IgD-negative memory B cell (primary cell): Measurements from ENCODE around the gene VIL1. TPM values are rescaled to one million over a fixed set of nuclear protein-coding genes. Genes with fewer than 3 reads are reported as not detected.
A peak's percentile ranks its signal among the peaks of the same experiment; 100 is the strongest.

Source experiments
- H3K27ac Mint-ChIP-seq, 3 donors: one replicate each; pipeline ENCODE4 v1.8.0; 2020 to 2022; ENCODE audit warnings: mild to moderate bottlenecking in 3 of 3, mixed read lengths in 3 of 3, moderate library complexity in 1 of 3
- H3K27me3 Mint-ChIP-seq: one replicate; pipeline ENCODE4 v1.8.0; 2021; ENCODE audit warnings: mixed read lengths
- H3K36me3 Mint-ChIP-seq: one replicate; pipeline ENCODE4 v1.8.0; 2020; ENCODE audit warnings: mild to moderate bottlenecking, mixed read lengths
- H3K4me1 Mint-ChIP-seq, 3 donors: one replicate each; pipeline ENCODE4 v1.8.0; 2020 to 2022; ENCODE audit warnings: mixed read lengths in 3 of 3, mild to moderate bottlenecking in 1 of 3
- H3K4me3 Mint-ChIP-seq, 4 donors: one replicate each; pipeline ENCODE4 v1.8.0; 2020 to 2022; ENCODE audit warnings: mild to moderate bottlenecking in 4 of 4, mixed read lengths in 4 of 4, moderate library complexity in 3 of 4
- H3K9me3 Mint-ChIP-seq, 3 donors: one replicate each; pipeline ENCODE4 v1.8.0; 2020 to 2021; ENCODE audit warnings: mixed read lengths in 3 of 3, mild to moderate bottlenecking in 1 of 3
- polyA plus RNA-seq: library from polyadenylated mRNA; unstranded; fragments of 300-500 nt; fragmentation: Illumina TruSeq; gene quantifications from one replicate; pipeline ENCODE4 v1.2.3, GENCODE V29; 2021

The VIL1 gene
- polyA plus RNA-seq, 1 donor from 2014 or later = 0.28 TPM

GRCh38 chr2:218432676-218433365 lies 13.9 kb downstream of the VIL1 start:
- Mint-ChIP-seq H3K36me3 (no peaks in the 10 kb centered on the region), H3K4me1 (peaks cover 0 to 2% (median 0%) of the 10 kb centered on the region in 3 donors), H3K4me3 (no peak overlapping the region), H3K9me3 (no peaks in the 10 kb centered on the region), H3K27me3 (peaks cover 2% of the 10 kb centered on the region), H3K27ac (no peak overlapping the region)

GRCh38 chr2:218434456-218434855 lies 15.5 kb downstream of the VIL1 start:
- peak overlapping the region in 1 of 4 donors; percentile 5 for H3K4me3 Mint-ChIP-seq
- no peaks in the 10 kb centered on the region for H3K27me3 Mint-ChIP-seq
- H3K4me1 Mint-ChIP-seq = peaks cover 5 to 7% (median 5%) of the 10 kb centered on the region in 3 donors
- no peaks in the 10 kb centered on the region for H3K36me3 Mint-ChIP-seq
- H3K27ac Mint-ChIP-seq = no peak overlapping the region
- H3K9me3 Mint-ChIP-seq = no peaks in the 10 kb centered on the region

- Mint-ChIP-seq H3K36me3 (no peaks in the 10 kb centered on the region), H3K9me3 (no peaks in the 10 kb centered on the region), H3K4me1 (peaks cover 5 to 7% (median 5%) of the 10 kb centered on the region in 3 donors), H3K27me3 (no peaks in the 10 kb centered on the region), H3K4me3 (no peak overlapping the region), H3K27ac (no peak overlapping the region)
Measured at GRCh38 chr2:218435003-218435982, 16.4 kb downstream of the VIL1 start.

DNA sequence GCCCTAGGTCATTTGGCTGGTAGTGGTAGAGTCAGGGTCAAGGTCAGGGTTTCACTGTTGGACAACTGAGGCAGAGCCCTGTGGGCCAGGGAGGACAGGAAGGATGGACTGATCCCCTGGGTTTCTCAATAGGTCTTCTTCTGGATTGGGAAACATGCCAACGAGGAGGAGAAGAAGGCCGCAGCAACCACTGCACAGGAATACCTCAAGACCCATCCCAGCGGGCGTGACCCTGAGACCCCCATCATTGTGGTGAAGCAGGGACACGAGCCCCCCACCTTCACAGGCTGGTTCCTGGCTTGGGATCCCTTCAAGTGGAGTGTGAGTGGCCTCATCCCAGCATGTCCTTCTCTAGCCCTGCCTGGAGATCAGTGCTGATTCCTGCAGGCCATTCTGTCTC lies 18.1 kb downstream of the VIL1 start:
- peaks cover 5% of the 10 kb centered on the region in 3 donors for H3K4me1 Mint-ChIP-seq
- no peak overlapping the region for H3K27ac Mint-ChIP-seq
- H3K4me3 Mint-ChIP-seq = no peak overlapping the region
- no peaks in the 10 kb centered on the region for H3K27me3 Mint-ChIP-seq
- H3K36me3 Mint-ChIP-seq = no peaks in the 10 kb centered on the region
- H3K9me3 Mint-ChIP-seq = no peaks in the 10 kb centered on the region

GRCh38 chr2:218437969-218438368 lies 19.0 kb downstream of the VIL1 start:
- Mint-ChIP-seq H3K27me3 (no peaks in the 10 kb centered on the region), H3K4me3 (no peak overlapping the region)

GRCh38 chr2:218438596-218438995 lies 19.7 kb downstream of the VIL1 start:
- Mint-ChIP-seq H3K36me3 (no peaks in the 10 kb centered on the region), H3K27ac (no peak overlapping the region), H3K9me3 (no peaks in the 10 kb centered on the region), H3K4me1 (peaks cover 5 to 6% (median 5%) of the 10 kb centered on the region in 3 donors), H3K27me3 (no peaks in the 10 kb centered on the region), H3K4me3 (peak overlapping the region in 1 of 4 donors; percentile 3)

More at GRCh38 chr2:218437969-218438368, 19.0 kb downstream of the VIL1 start:
- Mint-ChIP-seq H3K9me3 (no peaks in the 10 kb centered on the region), H3K27ac (no peak overlapping the region), H3K36me3 (no peaks in the 10 kb centered on the region), H3K4me1 (peaks cover 5 to 6% (median 5%) of the 10 kb centered on the region in 3 donors)

DNA sequence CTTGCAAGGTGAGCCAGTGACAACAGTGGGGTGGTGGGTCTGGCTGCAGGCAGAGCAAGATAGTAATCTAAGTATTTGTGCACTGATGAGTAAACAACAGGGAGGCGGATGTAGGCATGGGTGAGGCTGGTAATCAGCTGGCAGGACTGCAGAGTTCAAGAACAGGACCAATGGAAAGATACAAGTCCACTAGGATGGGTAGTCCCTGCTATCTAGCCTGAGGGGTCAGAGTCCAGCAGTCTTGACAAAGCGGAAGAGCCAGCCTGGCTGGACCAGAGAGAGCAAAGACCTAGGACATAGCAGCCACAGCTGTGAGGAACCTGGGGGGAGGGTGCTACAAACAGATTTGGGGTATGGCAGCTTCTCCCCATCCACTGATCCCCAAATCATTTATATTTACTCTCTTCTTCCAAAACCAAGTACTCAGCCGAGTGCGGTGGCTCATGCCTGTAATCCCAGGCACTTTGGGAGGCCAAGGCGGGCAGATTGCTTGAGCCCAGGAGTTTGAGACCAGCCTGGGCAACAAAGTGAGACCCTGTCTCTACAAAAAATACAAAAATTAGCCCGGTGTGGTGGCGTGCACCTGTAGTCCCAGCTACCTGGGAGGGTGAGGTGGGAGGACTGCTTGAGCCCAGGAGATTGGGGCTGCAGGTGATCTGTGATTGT lies 25.9 kb downstream of the VIL1 start:
- no peak overlapping the region for H3K27ac Mint-ChIP-seq
- no peaks in the 10 kb centered on the region for H3K27me3 Mint-ChIP-seq
- peaks cover 2% of the 10 kb centered on the region for H3K36me3 Mint-ChIP-seq
- no peak overlapping the region for H3K4me3 Mint-ChIP-seq
- H3K9me3 Mint-ChIP-seq = no peaks in the 10 kb centered on the region
- H3K4me1 Mint-ChIP-seq = peaks cover 0 to 1% (median 0%) of the 10 kb centered on the region in 3 donors

- peaks cover 2% of the 10 kb centered on the region for H3K36me3 Mint-ChIP-seq
- H3K9me3 Mint-ChIP-seq = no peaks in the 10 kb centered on the region
- no peak overlapping the region for H3K4me3 Mint-ChIP-seq
- H3K27me3 Mint-ChIP-seq = no peaks in the 10 kb centered on the region
- H3K27ac Mint-ChIP-seq = no peak overlapping the region
- peaks cover 0 to 1% (median 0%) of the 10 kb centered on the region in 3 donors for H3K4me1 Mint-ChIP-seq
Measured at GRCh38 chr2:218445602-218446001, 26.7 kb downstream of the VIL1 start.

DNA sequence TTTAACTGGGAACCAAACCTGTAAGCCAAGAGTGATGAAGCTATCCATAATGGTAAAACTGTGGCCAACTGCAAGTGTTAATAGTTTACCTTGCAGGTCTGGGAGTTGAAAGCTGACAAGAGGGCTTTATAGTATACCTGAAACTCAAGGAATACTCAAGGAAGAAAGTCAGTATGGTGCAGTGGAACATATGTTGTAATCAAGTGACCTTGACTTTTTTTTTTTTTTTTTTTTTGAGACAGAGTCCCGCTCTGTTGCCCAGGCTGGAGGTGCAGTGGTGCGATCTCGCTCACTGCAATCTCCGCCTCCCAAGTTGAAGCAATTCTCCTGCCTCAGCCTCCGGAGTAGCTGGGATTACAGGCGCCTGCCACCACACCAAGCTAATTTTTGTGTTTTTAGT lies 27.6 kb downstream of the VIL1 start:
- Mint-ChIP-seq H3K36me3 (peaks cover 2% of the 10 kb centered on the region), H3K4me3 (no peak overlapping the region), H3K27me3 (no peaks in the 10 kb centered on the region), H3K9me3 (no peaks in the 10 kb centered on the region), H3K4me1 (peaks cover 0 to 1% (median 0%) of the 10 kb centered on the region in 3 donors), H3K27ac (no peak overlapping the region)

DNA sequence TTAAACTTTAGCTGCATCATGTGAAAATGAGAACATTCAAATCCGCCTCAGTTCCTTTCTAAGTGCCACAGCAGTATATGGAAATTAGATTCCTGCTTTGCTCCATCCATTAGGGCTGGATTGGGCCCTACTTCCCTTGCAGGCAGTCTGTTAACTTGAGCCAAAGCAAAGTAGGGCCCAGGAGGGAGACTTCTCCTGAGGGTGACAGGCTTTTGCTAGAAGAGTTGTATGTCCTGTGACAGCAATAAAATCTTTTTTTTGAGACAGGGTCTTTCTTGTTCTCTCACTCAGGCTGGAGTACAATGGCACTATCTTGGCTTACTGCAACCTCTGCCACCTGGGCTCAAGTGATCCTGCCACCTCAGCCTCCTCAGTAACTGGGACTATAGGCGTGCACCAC lies 28.1 kb downstream of the VIL1 start:
- Mint-ChIP-seq H3K4me1 (peaks cover 0 to 1% (median 0%) of the 10 kb centered on the region in 3 donors), H3K36me3 (peaks cover 2% of the 10 kb centered on the region), H3K4me3 (no peak overlapping the region), H3K9me3 (no peaks in the 10 kb centered on the region), H3K27ac (no peak overlapping the region), H3K27me3 (no peaks in the 10 kb centered on the region)

DNA sequence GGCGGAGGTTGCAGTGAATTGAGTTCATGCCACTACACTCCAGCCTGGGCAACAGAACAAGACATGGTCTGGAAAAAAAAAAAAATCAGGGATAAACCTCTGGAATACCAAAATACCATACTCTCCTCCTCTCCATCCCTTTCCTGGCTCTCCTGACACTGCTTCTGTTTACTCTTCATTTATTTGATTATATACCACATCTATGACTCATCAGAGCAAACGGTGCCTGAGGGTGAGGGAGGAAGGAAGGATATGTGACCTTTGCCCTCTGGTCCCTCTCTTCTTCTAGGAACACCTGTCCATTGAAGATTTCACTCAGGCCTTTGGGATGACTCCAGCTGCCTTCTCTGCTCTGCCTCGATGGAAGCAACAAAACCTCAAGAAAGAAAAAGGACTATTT lies 30.0 kb downstream of the VIL1 start:
- Mint-ChIP-seq H3K4me1 (no peaks in the 10 kb centered on the region), H3K36me3 (peaks cover 3% of the 10 kb centered on the region), H3K4me3 (no peak overlapping the region), H3K27me3 (no peaks in the 10 kb centered on the region), H3K27ac (no peak overlapping the region), H3K9me3 (no peaks in the 10 kb centered on the region)

- Mint-ChIP-seq H3K4me1 (peaks cover 0 to 3% (median 1%) of the 10 kb centered on the region in 3 donors), H3K27ac (no peak overlapping the region), H3K27me3 (no peaks in the 10 kb centered on the region), H3K9me3 (peaks cover 0 to 10% (median 5%) of the 10 kb centered on the region in 3 donors), H3K4me3 (no peak overlapping the region), H3K36me3 (peaks cover 12% of the 10 kb centered on the region)
Measured at GRCh38 chr2:218452079-218452478, 33.2 kb downstream of the VIL1 start.

DNA sequence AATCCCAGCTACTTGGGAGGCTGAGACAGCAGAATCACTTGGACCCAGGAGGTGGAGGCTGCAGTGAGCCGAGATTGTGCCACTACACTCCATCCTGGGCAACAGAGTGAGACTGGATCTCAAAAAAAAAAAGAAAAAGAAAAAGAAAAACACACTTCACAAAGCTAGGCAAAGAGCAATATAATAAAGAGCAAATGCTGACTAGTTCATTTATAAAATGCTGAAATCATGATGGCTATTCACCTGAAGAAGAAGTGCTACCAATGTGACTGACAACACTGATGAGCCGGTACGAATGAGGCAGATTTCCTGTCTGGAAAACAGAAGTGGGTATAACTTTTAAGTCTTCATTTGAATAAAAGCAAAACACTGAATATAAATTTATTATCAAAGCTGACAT lies 37.9 kb downstream of the VIL1 start:
- Mint-ChIP-seq H3K27ac (peak overlapping the region in 1 of 3 donors; percentile 27), H3K4me3 (no peak overlapping the region), H3K27me3 (no peaks in the 10 kb centered on the region), H3K36me3 (peaks cover 10% of the 10 kb centered on the region), H3K9me3 (peaks cover 0 to 10% (median 5%) of the 10 kb centered on the region in 3 donors), H3K4me1 (peaks cover 0 to 4% (median 1%) of the 10 kb centered on the region in 3 donors)

DNA sequence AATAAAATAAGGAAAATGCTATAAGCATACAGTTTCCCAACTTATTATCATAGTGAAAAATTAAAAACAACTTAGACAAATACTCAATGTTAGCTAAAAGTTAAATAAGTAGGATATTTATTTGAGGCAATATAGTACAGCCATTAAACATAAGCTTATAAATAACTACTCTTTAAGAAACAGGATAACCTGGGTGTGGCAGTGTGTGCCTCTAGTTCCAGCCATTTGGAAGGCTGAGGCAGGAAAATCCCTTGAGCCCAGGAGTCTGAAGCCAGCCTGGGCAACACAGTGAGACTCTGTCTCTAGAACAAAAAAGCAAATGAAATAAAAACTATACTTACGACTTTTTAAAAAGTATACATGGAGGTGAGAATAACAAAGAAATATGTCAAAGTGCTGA lies 39.7 kb downstream of the VIL1 start:
- Mint-ChIP-seq H3K36me3 (peaks cover 10% of the 10 kb centered on the region), H3K4me1 (peaks cover 0 to 4% (median 1%) of the 10 kb centered on the region in 3 donors), H3K9me3 (peaks cover 0 to 10% (median 5%) of the 10 kb centered on the region in 3 donors), H3K27ac (no peak overlapping the region), H3K27me3 (no peaks in the 10 kb centered on the region), H3K4me3 (no peak overlapping the region)
